GM12872 (cell line): ENCODE data around the gene VPS35L.

Experiments
- CTCF ChIP-seq: IDR thresholded peaks from 3 replicates; pipeline ENCODE4 v1.5.1; 2011; ENCODE audit warnings: low read depth, mild to moderate bottlenecking, low read length, moderate library complexity; ENCODE audit not compliant: insufficient read depth

Gene VPS35L

DNA sequence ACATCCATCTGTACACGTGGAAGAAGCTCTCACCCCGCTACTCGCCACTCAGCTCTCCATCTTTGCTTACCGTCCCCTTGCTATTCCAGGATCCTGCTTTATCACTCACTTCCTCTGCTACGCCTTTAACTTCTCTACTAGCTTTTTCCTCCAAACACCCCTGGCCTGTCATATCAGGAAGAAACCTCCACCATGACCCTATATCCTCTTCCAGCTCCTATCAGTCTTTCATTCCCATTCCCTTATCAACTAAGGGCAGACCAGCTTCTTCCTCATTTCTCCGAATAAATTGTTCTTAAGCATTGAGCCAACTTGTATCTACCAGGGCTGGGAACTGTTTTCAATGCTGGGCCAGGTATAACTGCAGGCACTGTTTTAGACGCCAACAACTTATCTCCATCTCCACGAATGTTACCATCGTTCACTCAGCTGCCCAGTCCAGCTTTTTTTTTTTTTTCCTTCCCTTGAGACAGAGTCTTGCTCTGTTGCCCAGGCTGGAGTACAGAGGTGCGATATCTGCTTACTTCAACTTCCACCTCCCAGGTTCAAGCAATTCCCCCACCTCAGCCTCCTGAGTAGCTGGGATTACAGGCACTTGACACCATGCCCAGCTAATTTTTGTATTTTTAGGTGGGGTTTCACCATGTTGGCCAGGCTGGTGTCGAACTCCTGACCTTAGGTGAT, 166.9 kb downstream of the VPS35L start:
- no peak for TF ChIP-seq CTCF

GRCh38 chr16:19722981-19723380, 167.5 kb downstream of the VPS35L start:
- no peak for TF ChIP-seq CTCF

GRCh38 chr16:19728636-19728965, 173.1 kb downstream of the VPS35L start:
- TF ChIP-seq CTCF, result no peak

DNA sequence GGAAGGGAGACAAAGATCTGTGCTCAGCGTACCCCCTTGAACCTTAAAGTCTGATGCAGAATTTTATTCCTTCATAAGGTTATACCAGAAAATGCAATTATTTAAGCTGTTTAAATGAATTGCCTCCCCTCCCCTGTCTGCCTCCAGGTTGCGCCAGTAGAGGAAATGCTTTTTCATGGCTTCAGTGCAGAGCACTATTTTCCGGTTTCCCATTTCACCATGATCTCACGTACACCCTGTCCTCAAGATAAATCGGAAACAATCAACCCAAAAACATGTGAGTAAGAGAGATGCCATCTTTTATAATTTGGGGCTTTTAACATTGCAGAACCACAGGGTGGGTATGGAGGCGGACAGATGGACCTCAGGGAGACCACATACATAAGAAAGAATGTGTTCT, 178.0 kb downstream of the VPS35L start:
- no peak for TF ChIP-seq CTCF

- TF ChIP-seq CTCF, result no peak
These were observed 179.8 kb downstream of the VPS35L start for GRCh38 chr16:19735074-19735867.

- TF ChIP-seq CTCF, result no peak
These were observed 182.0 kb downstream of the VPS35L start for GRCh38 chr16:19737306-19738038.

DNA sequence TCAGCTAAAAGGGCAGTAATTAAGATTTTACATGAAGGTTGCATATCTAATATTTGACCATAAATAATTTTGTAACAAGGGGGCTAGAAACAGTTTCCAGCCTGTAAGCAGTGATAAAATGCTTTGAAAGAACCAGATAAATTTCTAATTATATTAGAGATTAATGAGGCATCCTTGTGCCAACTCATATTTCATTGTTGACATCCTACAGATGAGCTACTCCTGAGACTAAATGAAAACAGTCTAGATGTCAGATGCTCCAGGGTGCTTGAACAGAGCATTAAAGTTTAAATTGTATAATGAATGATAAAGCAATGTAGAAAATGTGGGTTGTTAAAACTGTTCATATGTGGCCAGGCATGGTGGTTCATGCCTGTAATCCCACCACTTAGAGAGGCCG, 185.9 kb downstream of the VPS35L start:
- TF ChIP-seq CTCF, result no peak
